ENCODE measurements around the gene CCDC85C.

DNA sequence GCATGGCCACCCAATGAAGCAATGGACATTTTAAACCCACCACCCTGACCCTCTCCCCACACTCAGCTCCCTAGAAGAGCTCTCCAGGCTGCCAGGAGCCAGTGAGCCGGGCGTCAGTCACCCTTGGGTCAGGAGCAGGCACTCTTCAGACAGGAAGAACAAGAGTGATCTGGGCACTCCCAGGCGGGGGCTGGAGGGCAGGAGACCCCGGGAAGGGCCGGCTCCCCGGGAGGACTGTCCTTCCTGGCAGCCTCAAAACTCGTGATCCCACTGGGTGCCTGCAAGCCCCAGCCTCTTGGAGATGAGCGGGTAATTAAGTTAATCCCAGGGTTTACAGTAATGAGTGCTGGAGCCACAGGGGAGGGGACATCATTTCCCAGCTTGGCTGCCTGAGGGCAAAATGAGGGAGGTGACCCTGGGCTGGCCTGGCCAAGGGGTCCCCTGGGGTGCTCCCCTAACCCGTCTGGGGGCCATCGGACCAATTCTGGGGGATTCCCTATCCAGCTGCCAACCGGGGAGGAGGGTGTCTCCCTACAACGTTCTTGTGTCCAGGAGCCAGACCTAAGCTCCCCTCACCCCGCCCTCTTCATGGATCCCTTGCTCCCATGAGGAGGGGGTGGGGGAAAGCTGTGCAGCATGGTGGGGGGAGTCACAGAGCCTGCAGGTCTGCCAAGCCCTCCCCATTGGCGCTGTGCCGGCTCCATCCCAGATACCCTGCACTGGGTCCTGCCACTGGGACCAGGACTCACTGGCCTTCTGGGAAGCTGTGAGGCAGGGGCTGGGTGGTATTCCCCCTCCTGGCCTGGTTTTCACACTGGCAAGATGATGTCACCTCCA lies 63.6 kb downstream of the CCDC85C start:
- TF ChIP-seq TP53 (CRISPR knock-in tag; IDR thresholded peaks at IDR 0.05) = no peak
- TF ChIP-seq, protein P1, sequence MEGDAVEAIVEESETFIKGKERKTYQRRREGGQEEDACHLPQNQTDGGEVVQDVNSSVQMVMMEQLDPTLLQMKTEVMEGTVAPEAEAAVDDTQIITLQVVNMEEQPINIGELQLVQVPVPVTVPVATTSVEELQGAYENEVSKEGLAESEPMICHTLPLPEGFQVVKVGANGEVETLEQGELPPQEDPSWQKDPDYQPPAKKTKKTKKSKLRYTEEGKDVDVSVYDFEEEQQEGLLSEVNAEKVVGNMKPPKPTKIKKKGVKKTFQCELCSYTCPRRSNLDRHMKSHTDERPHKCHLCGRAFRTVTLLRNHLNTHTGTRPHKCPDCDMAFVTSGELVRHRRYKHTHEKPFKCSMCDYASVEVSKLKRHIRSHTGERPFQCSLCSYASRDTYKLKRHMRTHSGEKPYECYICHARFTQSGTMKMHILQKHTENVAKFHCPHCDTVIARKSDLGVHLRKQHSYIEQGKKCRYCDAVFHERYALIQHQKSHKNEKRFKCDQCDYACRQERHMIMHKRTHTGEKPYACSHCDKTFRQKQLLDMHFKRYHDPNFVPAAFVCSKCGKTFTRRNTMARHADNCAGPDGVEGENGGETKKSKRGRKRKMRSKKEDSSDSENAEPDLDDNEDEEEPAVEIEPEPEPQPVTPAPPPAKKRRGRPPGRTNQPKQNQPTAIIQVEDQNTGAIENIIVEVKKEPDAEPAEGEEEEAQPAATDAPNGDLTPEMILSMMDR (IDR thresholded peaks at IDR 0.05) = no peak
- TF ChIP-seq, protein P2, sequence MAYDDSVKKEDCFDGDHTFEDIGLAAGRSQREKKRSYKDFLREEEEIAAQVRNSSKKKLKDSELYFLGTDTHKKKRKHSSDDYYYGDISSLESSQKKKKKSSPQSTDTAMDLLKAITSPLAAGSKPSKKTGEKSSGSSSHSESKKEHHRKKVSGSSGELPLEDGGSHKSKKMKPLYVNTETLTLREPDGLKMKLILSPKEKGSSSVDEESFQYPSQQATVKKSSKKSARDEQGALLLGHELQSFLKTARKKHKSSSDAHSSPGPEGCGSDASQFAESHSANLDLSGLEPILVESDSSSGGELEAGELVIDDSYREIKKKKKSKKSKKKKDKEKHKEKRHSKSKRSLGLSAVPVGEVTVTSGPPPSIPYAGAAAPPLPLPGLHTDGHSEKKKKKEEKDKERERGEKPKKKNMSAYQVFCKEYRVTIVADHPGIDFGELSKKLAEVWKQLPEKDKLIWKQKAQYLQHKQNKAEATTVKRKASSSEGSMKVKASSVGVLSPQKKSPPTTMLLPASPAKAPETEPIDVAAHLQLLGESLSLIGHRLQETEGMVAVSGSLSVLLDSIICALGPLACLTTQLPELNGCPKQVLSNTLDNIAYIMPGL (CRISPR knock-in tag; IDR thresholded peaks at IDR 0.05) = no peak
- TF ChIP-seq, protein P3, sequence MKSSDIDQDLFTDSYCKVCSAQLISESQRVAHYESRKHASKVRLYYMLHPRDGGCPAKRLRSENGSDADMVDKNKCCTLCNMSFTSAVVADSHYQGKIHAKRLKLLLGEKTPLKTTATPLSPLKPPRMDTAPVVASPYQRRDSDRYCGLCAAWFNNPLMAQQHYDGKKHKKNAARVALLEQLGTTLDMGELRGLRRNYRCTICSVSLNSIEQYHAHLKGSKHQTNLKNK (CRISPR knock-in tag; IDR thresholded peaks at IDR 0.05) = no peak
- TF ChIP-seq, protein P4, sequence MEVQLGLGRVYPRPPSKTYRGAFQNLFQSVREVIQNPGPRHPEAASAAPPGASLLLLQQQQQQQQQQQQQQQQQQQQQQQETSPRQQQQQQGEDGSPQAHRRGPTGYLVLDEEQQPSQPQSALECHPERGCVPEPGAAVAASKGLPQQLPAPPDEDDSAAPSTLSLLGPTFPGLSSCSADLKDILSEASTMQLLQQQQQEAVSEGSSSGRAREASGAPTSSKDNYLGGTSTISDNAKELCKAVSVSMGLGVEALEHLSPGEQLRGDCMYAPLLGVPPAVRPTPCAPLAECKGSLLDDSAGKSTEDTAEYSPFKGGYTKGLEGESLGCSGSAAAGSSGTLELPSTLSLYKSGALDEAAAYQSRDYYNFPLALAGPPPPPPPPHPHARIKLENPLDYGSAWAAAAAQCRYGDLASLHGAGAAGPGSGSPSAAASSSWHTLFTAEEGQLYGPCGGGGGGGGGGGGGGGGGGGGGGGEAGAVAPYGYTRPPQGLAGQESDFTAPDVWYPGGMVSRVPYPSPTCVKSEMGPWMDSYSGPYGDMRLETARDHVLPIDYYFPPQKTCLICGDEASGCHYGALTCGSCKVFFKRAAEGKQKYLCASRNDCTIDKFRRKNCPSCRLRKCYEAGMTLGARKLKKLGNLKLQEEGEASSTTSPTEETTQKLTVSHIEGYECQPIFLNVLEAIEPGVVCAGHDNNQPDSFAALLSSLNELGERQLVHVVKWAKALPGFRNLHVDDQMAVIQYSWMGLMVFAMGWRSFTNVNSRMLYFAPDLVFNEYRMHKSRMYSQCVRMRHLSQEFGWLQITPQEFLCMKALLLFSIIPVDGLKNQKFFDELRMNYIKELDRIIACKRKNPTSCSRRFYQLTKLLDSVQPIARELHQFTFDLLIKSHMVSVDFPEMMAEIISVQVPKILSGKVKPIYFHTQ (CRISPR knock-in tag; IDR thresholded peaks at IDR 0.05) = no peak
- TF ChIP-seq JUN (CRISPR knock-in tag; IDR thresholded peaks at IDR 0.05) = no peak
- no peak for TF ChIP-seq FOXK1 (CRISPR knock-in tag; IDR thresholded peaks at IDR 0.05)
- no peak for TF ChIP-seq IRF2 (CRISPR knock-in tag; IDR thresholded peaks at IDR 0.05; ENCODE audit: borderline replicate concordance, low read depth)
- TF ChIP-seq ESRRA (CRISPR knock-in tag; IDR thresholded peaks at IDR 0.05; ENCODE audit: borderline replicate concordance) = no peak
- no peak for TF ChIP-seq SP1 (CRISPR knock-in tag; conservative IDR thresholded peaks at IDR 0.05)
- TF ChIP-seq, protein P5, sequence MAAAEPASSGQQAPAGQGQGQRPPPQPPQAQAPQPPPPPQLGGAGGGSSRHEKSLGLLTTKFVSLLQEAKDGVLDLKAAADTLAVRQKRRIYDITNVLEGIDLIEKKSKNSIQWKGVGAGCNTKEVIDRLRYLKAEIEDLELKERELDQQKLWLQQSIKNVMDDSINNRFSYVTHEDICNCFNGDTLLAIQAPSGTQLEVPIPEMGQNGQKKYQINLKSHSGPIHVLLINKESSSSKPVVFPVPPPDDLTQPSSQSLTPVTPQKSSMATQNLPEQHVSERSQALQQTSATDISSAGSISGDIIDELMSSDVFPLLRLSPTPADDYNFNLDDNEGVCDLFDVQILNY (CRISPR knock-in tag; IDR thresholded peaks at IDR 0.05) = no peak
- TF ChIP-seq, protein P6, sequence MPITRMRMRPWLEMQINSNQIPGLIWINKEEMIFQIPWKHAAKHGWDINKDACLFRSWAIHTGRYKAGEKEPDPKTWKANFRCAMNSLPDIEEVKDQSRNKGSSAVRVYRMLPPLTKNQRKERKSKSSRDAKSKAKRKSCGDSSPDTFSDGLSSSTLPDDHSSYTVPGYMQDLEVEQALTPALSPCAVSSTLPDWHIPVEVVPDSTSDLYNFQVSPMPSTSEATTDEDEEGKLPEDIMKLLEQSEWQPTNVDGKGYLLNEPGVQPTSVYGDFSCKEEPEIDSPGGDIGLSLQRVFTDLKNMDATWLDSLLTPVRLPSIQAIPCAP (CRISPR knock-in tag; IDR thresholded peaks at IDR 0.05) = no peak
- TF ChIP-seq, protein P7, sequence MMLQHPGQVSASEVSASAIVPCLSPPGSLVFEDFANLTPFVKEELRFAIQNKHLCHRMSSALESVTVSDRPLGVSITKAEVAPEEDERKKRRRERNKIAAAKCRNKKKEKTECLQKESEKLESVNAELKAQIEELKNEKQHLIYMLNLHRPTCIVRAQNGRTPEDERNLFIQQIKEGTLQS (CRISPR knock-in tag; conservative IDR thresholded peaks at IDR 0.05) = no peak
